NCI-H748 (cell line): ENCODE results near the gene CNTNAP2.
"Not testable (repeated sequence)": the region's sequence is repeated elsewhere in the genome, so short reads cannot be mapped to it uniquely, and the experiment has no call there.

Experiments
- DNase-seq: peaks from one replicate; lab custom pipeline; 2025; ENCODE audit not compliant: unreplicated experiment; lab: John Stamatoyannopoulos, UW

The CNTNAP2 gene

GRCh38 chr7:148437043-148437442, 2320.4 kb downstream of the CNTNAP2 start:
- no peak for DNase-seq

GRCh38 chr7:148442141-148442655, 2325.6 kb downstream of the CNTNAP2 start:
- DNase-seq: no peak

DNA sequence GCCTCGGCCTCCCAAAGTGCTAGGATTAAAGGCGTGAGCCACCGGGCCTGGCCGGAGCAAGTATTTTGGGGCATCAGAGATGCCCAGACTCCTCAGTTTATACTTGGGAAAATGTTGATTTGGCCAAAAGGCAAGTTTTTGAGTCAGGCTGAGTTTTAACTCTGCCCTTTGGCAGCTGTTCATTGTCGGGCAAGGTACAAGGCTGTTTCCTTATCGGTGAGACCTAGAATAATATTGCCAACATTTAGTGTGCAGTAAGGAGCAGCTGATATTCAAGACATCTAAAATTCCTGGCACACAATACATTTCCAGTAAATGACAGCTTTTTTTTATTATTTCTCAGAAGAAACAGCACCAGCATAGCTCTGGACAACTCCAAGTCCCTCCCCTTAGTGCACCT, 2326.3 kb downstream of the CNTNAP2 start:
- DNase-seq: no peak

- DNase-seq: no peak
Observed at GRCh38 chr7:148445260-148446044, 2328.9 kb downstream of the CNTNAP2 start.

DNA sequence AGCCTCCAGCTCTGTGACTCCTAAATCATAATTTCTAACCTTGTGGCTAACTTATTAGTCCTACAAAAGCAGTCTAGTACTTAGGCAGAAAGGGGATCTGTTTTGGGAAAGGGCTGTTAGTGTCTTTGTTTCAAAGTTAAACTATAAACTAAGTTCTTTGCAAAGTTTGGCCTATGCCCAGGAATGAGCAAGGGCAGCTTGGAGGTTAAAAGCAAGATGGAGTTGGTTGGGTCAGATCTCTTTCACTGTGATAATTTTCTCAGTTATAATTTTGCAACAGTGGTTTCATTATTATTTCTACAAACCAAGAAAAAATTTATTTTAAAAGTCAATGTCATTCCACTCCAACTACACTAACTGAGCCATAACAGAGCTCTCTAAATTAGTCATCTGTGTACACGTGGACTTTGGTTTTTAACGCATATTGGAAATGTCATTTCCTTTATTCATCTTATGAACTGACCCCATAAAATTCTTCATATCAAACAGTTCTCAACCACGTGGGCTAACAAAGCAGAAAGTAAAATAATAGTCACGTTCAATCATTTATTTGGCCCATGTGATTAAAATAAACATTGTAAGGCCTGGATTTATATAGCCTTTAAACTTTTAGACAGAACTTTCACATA, 2330.7 kb downstream of the CNTNAP2 start:
- DNase-seq: no peak

GRCh38 chr7:148451526-148451925, 2334.9 kb downstream of the CNTNAP2 start:
- not testable (repeated sequence) for DNase-seq

GRCh38 chr7:148456351-148456750, 2339.8 kb downstream of the CNTNAP2 start:
- no peak for DNase-seq

- DNase-seq: no peak
Observed at GRCh38 chr7:148457310-148457921, 2340.8 kb downstream of the CNTNAP2 start.

DNA sequence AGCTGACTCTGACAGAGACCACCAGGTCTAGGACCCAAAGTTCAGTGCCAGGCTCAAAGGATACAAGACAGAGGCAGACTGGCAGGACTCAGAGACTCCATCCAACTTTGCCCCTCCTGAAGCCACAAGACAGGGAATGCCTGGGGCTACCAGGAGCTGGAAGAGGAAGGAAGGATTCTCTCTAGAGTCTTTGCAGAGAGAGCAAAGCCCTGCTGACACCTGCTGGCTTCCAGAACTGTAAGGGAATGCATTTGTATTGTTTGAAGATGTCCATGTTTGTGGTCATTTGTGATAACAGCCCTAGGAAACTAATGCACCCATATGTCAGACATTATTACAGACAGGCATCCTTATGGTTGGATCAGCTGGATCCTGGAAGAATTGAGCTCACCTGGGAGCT, 2341.7 kb downstream of the CNTNAP2 start:
- no peak for DNase-seq

DNA sequence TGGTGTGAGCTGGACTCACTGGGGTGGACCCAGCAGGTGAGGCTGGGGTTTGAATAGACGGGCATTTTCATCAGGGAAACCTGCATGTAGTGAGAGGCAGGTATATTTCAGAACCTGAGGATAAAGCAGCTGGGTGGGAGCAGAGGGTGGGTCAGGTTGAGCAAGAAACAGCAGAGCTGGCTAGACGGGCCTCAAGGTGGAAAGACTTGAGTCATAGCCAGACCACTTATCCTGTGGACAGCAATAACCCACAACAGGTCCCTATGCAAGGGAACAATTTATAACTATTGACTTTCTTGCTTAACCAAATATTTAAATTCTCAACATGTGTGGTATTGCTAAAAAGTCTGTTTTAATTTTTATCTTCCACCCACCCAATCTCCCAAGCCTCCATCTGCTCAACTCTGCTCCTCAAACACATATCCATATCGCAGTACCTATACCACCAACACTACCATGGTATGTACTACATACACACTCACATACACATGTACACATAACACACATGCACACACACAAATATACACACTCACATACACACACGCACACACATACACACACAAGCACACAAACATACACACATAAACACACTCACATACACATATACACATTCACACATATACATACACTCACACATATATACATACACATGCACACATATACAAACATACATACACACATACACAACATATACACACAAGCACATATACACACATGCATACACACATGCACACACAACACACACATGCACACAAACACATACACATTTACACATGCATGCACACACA, 2345.0 kb downstream of the CNTNAP2 start:
- DNase-seq: no peak

GRCh38 chr7:148462774-148463173, 2346.2 kb downstream of the CNTNAP2 start:
- DNase-seq: not testable (repeated sequence)

DNA sequence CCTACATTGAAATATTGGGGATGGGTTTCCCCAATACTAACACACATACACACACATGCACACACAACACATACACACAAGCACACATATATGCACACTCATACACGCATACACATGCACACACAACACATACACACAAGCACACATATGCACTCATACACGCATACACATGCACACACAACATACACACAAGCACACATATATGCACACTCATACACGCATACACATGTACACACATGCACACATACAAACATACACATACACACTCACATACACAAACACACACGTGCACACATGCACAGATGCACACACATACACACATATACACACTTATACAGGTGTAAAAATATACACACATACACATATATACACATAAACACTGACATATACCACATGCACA, 2346.6 kb downstream of the CNTNAP2 start:
- DNase-seq: no peak

- DNase-seq: no peak
Observed at GRCh38 chr7:148464947-148465346, 2348.3 kb downstream of the CNTNAP2 start.

DNA sequence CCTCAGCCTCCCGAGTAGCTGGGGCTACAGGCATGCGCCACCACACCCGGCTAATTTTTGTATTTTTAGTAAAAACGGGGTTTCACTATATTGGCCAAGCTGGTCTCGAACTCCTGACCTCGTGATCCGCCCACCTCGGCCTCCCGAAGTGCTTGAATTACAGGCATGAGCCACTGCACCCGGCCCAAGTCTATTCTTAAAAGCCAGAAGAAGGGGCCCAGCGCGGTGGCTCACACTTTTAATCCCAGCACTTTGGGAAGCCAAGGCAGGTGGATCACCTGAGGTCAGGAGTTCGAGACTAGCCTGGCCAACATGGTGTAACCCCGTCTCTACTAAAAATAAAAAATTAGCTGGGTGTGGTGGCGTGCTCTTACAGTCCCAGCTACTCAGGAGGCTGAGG, 2348.8 kb downstream of the CNTNAP2 start:
- not testable (repeated sequence) for DNase-seq

DNA sequence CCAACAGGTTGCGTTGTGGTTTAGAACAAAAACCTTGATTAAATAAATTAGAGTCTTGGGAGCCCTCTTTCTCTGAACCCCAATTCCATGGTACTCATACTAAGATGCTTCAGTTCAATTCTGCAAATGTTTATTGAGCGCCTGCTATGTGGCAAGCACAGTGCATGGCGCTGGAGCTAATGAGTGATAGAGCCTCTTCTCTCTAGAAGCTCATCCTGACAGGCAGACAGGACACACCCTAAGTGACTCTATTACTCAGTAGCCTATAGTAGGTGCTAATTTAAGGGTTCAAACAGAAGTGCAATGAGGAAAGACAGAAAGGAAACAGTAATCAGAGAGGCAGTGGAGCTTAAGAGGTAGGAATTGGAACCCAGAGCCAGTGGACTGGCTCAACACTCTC, 2349.5 kb downstream of the CNTNAP2 start:
- no peak for DNase-seq

DNA sequence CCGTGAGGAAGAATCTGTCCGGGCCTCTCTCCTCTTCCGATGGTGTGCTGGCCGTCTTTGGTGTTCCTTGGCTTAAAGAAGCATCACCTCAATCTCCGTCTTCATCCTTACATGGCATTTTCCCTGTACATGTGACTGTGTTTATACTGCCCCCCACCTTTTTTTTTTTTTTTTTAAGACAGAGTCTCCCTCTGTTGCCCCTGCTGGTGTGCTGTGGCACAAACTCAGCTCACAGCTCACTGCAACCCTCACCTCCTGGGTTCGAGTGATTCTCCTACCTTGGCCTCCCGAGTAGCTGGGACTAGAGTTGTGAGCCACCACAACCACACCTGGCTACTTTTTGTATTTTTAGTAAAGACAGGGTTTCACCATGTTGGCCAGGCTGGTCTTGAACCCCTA, 2352.1 kb downstream of the CNTNAP2 start:
- DNase-seq: no peak
